Peyer's patch (tissue), 4 donors: ENCODE data around the gene LRP6. TPM values are rescaled to one million over a fixed set of nuclear protein-coding genes. Genes with fewer than 3 reads are reported as not detected.

Source experiments
- DNase-seq, 3 donors: peaks; one replicate each; pipeline ENCODE4 v3.0.0-alpha.2; 2017 to 2019
- H3K27ac ChIP-seq, 4 donors: fragments of 200-600 bp; sonication (generic); one replicate each; pipeline ENCODE4 v1.5.1; 2016 to 2019
- H3K27me3 ChIP-seq, 2 donors: fragments of 200-600 bp; sonication (generic); one replicate each; pipeline ENCODE4 v1.5.1; 2019
- H3K36me3 ChIP-seq, 3 donors: fragments of 200-600 bp; sonication (generic); one replicate each; pipeline ENCODE4 v1.5.1; 2016 to 2019
- H3K4me1 ChIP-seq, 4 donors: fragments of 200-600 bp; sonication (generic); one replicate each; pipeline ENCODE4 v1.5.1; 2016 to 2019
- H3K4me3 ChIP-seq, 4 donors: fragments of 200-600 bp; sonication (generic); 1 replicate in 3 of 4; 2 replicates in 1 of 4; pipeline ENCODE4 v1.5.1; 2016 to 2019; ENCODE audit warnings: mild to moderate bottlenecking in 1 of 4
- H3K9me3 ChIP-seq, 4 donors: fragments of 200-600 bp; sonication (generic); one replicate each; pipeline ENCODE4 v1.5.1; 2016 to 2019; ENCODE audit warnings: mild to moderate bottlenecking in 1 of 4
- CTCF ChIP-seq, 6 experiments: fragments of 450-650 bp in 4 of 6; fragments of 200-600 bp in 2 of 6; sonication (generic) in 1 of 6; IDR thresholded peaks; one replicate each; pipeline ENCODE4 v1.5.1; 2017 to 2019; ENCODE audit warnings: antibody characterized with exemption in 6 of 6, mild to moderate bottlenecking in 3 of 6, moderate library complexity in 1 of 6
- POLR2A ChIP-seq, 2 donors: fragments of 450-650 bp; IDR thresholded peaks; one replicate each; pipeline ENCODE4 v1.5.1; 2017; ENCODE audit warnings: antibody characterized with exemption in 2 of 2, mild to moderate bottlenecking in 2 of 2, moderate library complexity in 2 of 2
- total RNA-seq, 4 donors: library from RNA; depleted of rRNA; stranded (reverse); fragments of >200 nt; gene quantifications; one replicate each; pipeline ENCODE4 v1.1.0, GENCODE V29; 2016

The LRP6 gene
- total RNA-seq, 4 donors from 2014 or later, result 27.3 to 78.4 (median 56.2) TPM

- Histone ChIP-seq H3K4me1 (no peaks in the 10 kb centered on the region), H3K4me3 (no peak overlapping the region), H3K9me3 (no peaks in the 10 kb centered on the region), H3K27me3 (no peaks in the 10 kb centered on the region), H3K36me3 (no peaks in the 10 kb centered on the region), H3K27ac (no peak overlapping the region)
- DNase-seq, result no peak
- TF ChIP-seq POLR2A (IDR thresholded peaks at IDR 0.05), result no peak
- no peak for TF ChIP-seq CTCF (IDR thresholded peaks at IDR 0.05)
Measured at GRCh38 chr12:12282202-12282601, 15.4 kb upstream of the LRP6 start.

GRCh38 chr12:12281134-12281533, 14.3 kb upstream of the LRP6 start:
- Histone ChIP-seq H3K27ac (no peak overlapping the region), H3K9me3 (no peaks in the 10 kb centered on the region), H3K4me3 (no peak overlapping the region), H3K4me1 (no peaks in the 10 kb centered on the region), H3K27me3 (no peaks in the 10 kb centered on the region), H3K36me3 (no peaks in the 10 kb centered on the region)
- no peak for DNase-seq
- TF ChIP-seq CTCF (IDR thresholded peaks at IDR 0.05) (no peak), POLR2A (IDR thresholded peaks at IDR 0.05) (no peak)

GRCh38 chr12:12278899-12279298, 12.1 kb upstream of the LRP6 start:
- Histone ChIP-seq H3K4me3 (no peak overlapping the region), H3K27me3 (no peaks in the 10 kb centered on the region), H3K36me3 (no peaks in the 10 kb centered on the region), H3K27ac (no peak overlapping the region), H3K9me3 (no peaks in the 10 kb centered on the region), H3K4me1 (no peaks in the 10 kb centered on the region)
- DNase-seq, result no peak
- TF ChIP-seq CTCF (IDR thresholded peaks at IDR 0.05) (no peak), POLR2A (IDR thresholded peaks at IDR 0.05) (no peak)

GRCh38 chr12:12275874-12276273, 9.0 kb upstream of the LRP6 start:
- no peaks in the 10 kb centered on the region for H3K9me3 ChIP-seq
- no peaks in the 10 kb centered on the region for H3K4me1 ChIP-seq
- no peak for DNase-seq
- TF ChIP-seq CTCF (IDR thresholded peaks at IDR 0.05) (no peak), POLR2A (IDR thresholded peaks at IDR 0.05) (no peak)
- no peaks in the 10 kb centered on the region for H3K27me3 ChIP-seq
- H3K36me3 ChIP-seq, result no peaks in the 10 kb centered on the region
- no peak overlapping the region for H3K27ac ChIP-seq
- no peak overlapping the region for H3K4me3 ChIP-seq

- H3K36me3 ChIP-seq, result no peaks in the 10 kb centered on the region
Measured at GRCh38 chr12:12273291-12273957, 6.6 kb upstream of the LRP6 start.

More at GRCh38 chr12:12273291-12273957, 6.6 kb upstream of the LRP6 start:
- no peak for DNase-seq
- TF ChIP-seq POLR2A (IDR thresholded peaks at IDR 0.05) (no peak), CTCF (IDR thresholded peaks at IDR 0.05) (no peak)
- Histone ChIP-seq H3K4me1 (no peaks in the 10 kb centered on the region), H3K9me3 (no peaks in the 10 kb centered on the region), H3K27ac (no peak overlapping the region), H3K27me3 (no peaks in the 10 kb centered on the region), H3K4me3 (no peak overlapping the region)
